ENCODE results near the gene DOCK6. TPM values are rescaled to one million over a fixed set of nuclear protein-coding genes. Genes with fewer than 3 reads are reported as not detected.

The DOCK6 gene
- total and polyA plus RNA-seq, 2 of the 13 experiments (the other 11 are each of a cell fraction or from before 2014, with no cell fraction given): 5.4 to 38.1 TPM

DNA sequence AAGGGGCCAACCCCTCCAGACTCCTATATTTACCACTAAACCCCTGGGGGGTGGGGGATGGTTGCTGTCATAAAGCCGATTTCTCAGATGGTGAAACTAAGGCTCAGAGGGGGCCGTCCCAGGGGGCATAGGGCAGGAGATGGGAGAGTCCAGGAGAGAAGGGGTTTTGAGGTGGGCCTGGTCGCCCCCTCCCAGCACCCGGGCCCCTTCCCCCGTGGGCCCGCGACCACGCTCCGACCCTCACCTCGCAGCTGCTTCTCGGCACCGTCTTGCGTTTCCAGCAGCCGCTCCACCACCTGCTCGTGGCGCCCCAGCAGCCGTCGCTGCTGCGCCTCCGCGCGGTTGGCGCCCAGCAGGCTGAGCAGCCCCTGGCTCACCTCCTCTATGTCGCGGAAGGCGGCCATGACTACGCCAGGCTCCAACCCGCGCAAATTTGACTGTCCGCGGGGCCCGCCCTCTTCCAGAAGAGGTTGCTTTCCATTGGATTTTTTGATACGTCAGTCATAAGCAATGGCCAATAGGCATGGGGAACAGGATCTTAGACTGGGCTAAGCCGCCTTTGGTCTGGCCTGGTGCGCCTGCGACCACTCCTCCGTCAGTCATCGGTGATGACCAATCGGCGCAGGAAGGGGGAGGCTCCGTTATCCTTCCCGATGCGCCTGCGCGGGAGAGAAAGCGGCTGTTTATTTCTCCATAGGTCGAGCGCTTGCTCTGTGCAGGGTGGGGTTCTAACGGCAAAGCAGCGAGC lies 106.8 kb downstream of the DOCK6 start, which contains the start of gene SPC24 (continued):
- peak; percentile 94 for TF ChIP-seq TGIF2 (CRISPR knock-in tag; IDR thresholded peaks at IDR 0.05)
- TF ChIP-seq, protein P1, sequence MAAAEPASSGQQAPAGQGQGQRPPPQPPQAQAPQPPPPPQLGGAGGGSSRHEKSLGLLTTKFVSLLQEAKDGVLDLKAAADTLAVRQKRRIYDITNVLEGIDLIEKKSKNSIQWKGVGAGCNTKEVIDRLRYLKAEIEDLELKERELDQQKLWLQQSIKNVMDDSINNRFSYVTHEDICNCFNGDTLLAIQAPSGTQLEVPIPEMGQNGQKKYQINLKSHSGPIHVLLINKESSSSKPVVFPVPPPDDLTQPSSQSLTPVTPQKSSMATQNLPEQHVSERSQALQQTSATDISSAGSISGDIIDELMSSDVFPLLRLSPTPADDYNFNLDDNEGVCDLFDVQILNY (CRISPR knock-in tag; conservative IDR thresholded peaks at IDR 0.05): peak; percentile 97
- TF ChIP-seq HOXA5 (CRISPR knock-in tag; IDR thresholded peaks at IDR 0.05): peak; percentile 31; the same call in 1 of the 2 replicates
- no peak for TF ChIP-seq ATAD3A (CRISPR knock-in tag; IDR thresholded peaks at IDR 0.05)
- TF ChIP-seq FOXM1 (CRISPR knock-in tag; IDR thresholded peaks at IDR 0.05): no peak
- TF ChIP-seq, protein P2, sequence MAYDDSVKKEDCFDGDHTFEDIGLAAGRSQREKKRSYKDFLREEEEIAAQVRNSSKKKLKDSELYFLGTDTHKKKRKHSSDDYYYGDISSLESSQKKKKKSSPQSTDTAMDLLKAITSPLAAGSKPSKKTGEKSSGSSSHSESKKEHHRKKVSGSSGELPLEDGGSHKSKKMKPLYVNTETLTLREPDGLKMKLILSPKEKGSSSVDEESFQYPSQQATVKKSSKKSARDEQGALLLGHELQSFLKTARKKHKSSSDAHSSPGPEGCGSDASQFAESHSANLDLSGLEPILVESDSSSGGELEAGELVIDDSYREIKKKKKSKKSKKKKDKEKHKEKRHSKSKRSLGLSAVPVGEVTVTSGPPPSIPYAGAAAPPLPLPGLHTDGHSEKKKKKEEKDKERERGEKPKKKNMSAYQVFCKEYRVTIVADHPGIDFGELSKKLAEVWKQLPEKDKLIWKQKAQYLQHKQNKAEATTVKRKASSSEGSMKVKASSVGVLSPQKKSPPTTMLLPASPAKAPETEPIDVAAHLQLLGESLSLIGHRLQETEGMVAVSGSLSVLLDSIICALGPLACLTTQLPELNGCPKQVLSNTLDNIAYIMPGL (CRISPR knock-in tag; IDR thresholded peaks at IDR 0.05; ENCODE audit: borderline replicate concordance in 1 of 2, low read depth in 1 of 2): peak in 1 of 2 experiments; percentile 60; a peak in 2 of 4 replicates
- no peak for TF ChIP-seq MED13 (CRISPR knock-in tag; IDR thresholded peaks at IDR 0.05)
- TF ChIP-seq KAT8 (CRISPR knock-in tag; IDR thresholded peaks at IDR 0.05): peak; percentile 46
- TF ChIP-seq, protein P3, sequence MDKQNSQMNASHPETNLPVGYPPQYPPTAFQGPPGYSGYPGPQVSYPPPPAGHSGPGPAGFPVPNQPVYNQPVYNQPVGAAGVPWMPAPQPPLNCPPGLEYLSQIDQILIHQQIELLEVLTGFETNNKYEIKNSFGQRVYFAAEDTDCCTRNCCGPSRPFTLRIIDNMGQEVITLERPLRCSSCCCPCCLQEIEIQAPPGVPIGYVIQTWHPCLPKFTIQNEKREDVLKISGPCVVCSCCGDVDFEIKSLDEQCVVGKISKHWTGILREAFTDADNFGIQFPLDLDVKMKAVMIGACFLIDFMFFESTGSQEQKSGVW (CRISPR knock-in tag; IDR thresholded peaks at IDR 0.05; ENCODE audit: borderline replicate concordance): no peak
- TF ChIP-seq TBX3 (IDR thresholded peaks at IDR 0.05; ENCODE audit: borderline replicate concordance): no peak
- peak; percentile 67 for TF ChIP-seq FOXA3 (CRISPR knock-in tag; IDR thresholded peaks at IDR 0.05)
- no peak for TF ChIP-seq TBL1XR1 (IDR thresholded peaks at IDR 0.05; ENCODE audit: borderline replicate concordance, low read length, partially characterized antibody)
- 0 out of 2 replicates have a peak, but pooled peaks have one; percentile 38 for TF ChIP-seq ZNF333 (CRISPR knock-in tag; IDR thresholded peaks at IDR 0.05; ENCODE audit: borderline replicate concordance)
- TF ChIP-seq FOXK2 (IDR thresholded peaks at IDR 0.05): peak; percentile 74; the same call in 1 of the 2 replicates
- no peak for TF ChIP-seq ZNF530 (CRISPR knock-in tag; IDR thresholded peaks at IDR 0.05; ENCODE audit: low read depth)
- TF ChIP-seq PPARG (CRISPR knock-in tag; conservative IDR thresholded peaks at IDR 0.05): no peak
- TF ChIP-seq, protein P4, sequence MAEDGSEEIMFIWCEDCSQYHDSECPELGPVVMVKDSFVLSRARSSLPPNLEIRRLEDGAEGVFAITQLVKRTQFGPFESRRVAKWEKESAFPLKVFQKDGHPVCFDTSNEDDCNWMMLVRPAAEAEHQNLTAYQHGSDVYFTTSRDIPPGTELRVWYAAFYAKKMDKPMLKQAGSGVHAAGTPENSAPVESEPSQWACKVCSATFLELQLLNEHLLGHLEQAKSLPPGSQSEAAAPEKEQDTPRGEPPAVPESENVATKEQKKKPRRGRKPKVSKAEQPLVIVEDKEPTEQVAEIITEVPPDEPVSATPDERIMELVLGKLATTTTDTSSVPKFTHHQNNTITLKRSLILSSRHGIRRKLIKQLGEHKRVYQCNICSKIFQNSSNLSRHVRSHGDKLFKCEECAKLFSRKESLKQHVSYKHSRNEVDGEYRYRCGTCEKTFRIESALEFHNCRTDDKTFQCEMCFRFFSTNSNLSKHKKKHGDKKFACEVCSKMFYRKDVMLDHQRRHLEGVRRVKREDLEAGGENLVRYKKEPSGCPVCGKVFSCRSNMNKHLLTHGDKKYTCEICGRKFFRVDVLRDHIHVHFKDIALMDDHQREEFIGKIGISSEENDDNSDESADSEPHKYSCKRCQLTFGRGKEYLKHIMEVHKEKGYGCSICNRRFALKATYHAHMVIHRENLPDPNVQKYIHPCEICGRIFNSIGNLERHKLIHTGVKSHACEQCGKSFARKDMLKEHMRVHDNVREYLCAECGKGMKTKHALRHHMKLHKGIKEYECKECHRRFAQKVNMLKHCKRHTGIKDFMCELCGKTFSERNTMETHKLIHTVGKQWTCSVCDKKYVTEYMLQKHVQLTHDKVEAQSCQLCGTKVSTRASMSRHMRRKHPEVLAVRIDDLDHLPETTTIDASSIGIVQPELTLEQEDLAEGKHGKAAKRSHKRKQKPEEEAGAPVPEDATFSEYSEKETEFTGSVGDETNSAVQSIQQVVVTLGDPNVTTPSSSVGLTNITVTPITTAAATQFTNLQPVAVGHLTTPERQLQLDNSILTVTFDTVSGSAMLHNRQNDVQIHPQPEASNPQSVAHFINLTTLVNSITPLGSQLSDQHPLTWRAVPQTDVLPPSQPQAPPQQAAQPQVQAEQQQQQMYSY (CRISPR knock-in tag; IDR thresholded peaks at IDR 0.05): no peak
- TF ChIP-seq, protein P5, sequence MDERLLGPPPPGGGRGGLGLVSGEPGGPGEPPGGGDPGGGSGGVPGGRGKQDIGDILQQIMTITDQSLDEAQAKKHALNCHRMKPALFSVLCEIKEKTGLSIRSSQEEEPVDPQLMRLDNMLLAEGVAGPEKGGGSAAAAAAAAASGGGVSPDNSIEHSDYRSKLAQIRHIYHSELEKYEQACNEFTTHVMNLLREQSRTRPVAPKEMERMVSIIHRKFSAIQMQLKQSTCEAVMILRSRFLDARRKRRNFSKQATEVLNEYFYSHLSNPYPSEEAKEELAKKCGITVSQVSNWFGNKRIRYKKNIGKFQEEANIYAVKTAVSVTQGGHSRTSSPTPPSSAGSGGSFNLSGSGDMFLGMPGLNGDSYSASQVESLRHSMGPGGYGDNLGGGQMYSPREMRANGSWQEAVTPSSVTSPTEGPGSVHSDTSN (CRISPR knock-in tag; IDR thresholded peaks at IDR 0.05): peak; percentile 97
- TF ChIP-seq ZBTB21 (CRISPR knock-in tag; IDR thresholded peaks at IDR 0.05): no peak
- no peak for TF ChIP-seq ZMAT3 (CRISPR knock-in tag; conservative IDR thresholded peaks at IDR 0.05)
- TF ChIP-seq ETV5 (CRISPR knock-in tag; IDR thresholded peaks at IDR 0.05; ENCODE audit: borderline replicate concordance): no peak; the same call in 1 of the 2 replicates
- peak; percentile 86 for TF ChIP-seq ZNF724P (CRISPR knock-in tag; IDR thresholded peaks at IDR 0.05; ENCODE audit: borderline replicate concordance)

Data from HepG2 (cell line).